Measurements from ENCODE around the gene HTR3D.
"Not testable (repeated sequence)": the region's sequence is repeated elsewhere in the genome, so short reads cannot be mapped to it uniquely, and the experiment has no call there.

Gene HTR3D

DNA sequence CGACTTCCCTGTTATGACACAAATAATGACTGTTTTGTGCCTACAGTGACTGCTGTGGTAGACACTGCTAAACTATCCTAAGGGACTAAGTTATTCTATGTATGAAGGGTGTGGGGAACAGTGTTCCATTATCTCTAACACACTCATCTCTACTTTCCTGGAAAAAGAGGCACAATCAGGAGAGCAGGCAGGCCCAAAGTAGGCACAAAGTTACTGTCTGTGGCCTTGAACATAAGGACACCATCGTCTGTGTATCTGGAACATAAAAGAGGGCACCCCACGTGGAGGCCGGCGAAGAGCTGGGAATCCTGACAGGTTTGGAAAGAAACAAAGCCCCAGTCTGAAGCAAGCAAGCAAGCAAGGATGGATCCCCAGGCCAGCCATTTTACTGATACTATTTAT is 15.4 kb upstream of the HTR3D start:
- DNase-seq = peak in 1 of 51 donors; percentile 0

DNA sequence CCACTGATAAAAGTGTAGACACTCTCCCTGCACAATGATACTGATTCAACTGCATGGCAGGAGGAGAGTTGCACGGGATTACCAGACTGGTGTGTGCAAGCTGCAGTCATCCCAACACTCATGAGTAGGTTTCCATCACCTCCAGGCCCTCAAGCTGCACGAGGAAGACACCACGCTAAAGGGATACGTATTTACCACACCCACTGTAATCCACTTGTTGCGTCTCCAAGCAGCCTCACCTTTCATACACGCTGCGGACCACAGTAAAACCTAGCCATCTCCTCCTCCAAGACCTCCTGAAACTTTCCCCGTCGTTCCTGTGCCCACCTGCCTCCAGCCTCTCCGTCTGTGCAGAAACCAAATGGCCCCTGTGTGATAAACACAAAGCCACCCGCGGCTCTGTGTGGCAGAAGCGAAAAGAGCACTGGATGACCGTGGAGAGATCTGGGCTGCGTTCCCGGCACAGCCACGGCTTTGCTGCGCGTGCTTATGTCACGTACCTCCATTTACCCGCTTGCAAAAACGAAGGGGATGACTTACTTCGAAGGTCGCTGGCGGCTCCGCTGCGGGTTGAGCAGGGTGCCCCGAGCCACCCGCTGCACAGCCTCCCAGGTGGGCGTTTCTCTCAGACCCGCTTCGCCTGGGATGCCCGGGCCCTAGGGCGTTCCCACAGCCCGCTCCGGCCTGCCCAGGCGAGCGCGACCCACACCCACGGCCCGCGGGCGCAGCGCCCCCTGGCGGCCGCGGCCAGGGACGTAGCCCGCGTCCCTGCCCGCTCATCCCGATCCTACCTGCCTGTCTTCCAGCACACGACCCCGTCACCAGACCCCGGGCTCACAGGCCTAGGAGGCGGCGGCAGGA is 14.5 kb upstream of the HTR3D start:
- DNase-seq = peak in 47 of 51 donors; percentile 23 to 78 (median 55)

- peak; percentile 45 to 98 (median 91) for DNase-seq
Measured at GRCh38 chr3:184017672-184018423, 13.7 kb upstream of the HTR3D start, which contains the start of gene ABCC5. Gene ABCC5, minus strand, starts transcription at chr3:184017884. Its CDS starts 3,492 bp downstream, at chr3:184014392.

- no peak for DNase-seq
Measured at GRCh38 chr3:184018424-184018973, 13.0 kb upstream of the HTR3D start.

GRCh38 chr3:184022323-184022722 is 9.2 kb upstream of the HTR3D start:
- DNase-seq = no peak

- not testable (repeated sequence) for DNase-seq
Measured at GRCh38 chr3:184025256-184025655, 6.3 kb upstream of the HTR3D start.

DNA sequence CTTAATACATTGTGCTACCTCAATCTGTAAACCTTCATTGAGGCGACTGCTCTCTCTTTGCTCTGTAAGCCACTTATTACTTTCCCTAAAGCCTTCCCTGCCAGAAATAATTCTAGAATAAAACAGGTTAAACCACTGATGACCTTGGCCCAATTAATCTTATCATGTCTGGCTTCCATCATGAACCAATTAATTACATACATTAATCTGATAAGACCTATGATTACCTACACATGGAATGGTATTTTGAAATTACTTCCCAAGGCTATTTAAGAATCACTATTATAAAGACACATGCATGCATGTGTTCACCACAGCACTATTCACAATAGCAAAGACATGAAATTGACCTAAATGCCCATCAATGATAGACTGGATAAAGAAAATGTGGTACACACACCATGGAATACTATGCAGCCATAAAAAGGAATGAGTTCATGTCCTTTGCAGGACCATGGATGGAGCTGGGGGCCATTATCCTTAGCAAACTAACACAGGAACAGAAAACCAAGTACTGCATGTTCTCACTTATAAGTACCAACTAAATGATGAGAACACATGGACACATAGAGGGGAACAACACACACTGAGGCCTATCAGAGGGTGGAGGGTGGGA is 3.2 kb upstream of the HTR3D start:
- DNase-seq = not testable (repeated sequence)

GRCh38 chr3:184029443-184029842 is 2.1 kb upstream of the HTR3D start:
- no peak for DNase-seq

GRCh38 chr3:184030536-184030935 is 1.0 kb upstream of the HTR3D start:
- DNase-seq = no peak

- no peak for DNase-seq
Measured at GRCh38 chr3:184037816-184038215, 6.3 kb downstream of the HTR3D start.

GRCh38 chr3:184038307-184038706 is 6.8 kb downstream of the HTR3D start:
- DNase-seq = not testable (repeated sequence)

- peak in 1 of 51 donors; percentile 4 for DNase-seq
Measured at GRCh38 chr3:184039414-184039813, 7.9 kb downstream of the HTR3D start.

DNA sequence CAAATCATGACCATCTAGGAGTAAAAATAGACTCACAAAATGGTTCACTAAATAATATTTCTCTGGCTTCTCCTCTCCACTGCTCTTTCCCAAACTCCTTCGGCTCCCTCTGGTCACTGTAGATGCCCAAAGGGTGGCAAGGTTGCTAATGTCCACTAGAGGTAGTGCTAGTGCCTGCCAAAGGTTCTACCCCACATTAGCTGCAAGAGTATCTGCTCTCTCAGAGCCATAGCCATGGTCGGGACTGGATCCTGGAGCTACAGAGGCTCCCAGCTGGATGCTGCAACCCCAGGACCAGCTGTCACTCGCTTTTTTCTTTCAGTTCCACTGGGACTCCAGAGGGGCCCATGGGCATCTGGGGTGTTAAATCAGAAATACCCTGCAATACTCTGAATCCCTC is 8.5 kb downstream of the HTR3D start:
- DNase-seq = no peak

- peak in 1 of 51 donors; percentile 4 for DNase-seq
Measured at GRCh38 chr3:184042617-184043016, 11.1 kb downstream of the HTR3D start.

GRCh38 chr3:184045995-184046394 is 14.5 kb downstream of the HTR3D start:
- DNase-seq = no peak

DNA sequence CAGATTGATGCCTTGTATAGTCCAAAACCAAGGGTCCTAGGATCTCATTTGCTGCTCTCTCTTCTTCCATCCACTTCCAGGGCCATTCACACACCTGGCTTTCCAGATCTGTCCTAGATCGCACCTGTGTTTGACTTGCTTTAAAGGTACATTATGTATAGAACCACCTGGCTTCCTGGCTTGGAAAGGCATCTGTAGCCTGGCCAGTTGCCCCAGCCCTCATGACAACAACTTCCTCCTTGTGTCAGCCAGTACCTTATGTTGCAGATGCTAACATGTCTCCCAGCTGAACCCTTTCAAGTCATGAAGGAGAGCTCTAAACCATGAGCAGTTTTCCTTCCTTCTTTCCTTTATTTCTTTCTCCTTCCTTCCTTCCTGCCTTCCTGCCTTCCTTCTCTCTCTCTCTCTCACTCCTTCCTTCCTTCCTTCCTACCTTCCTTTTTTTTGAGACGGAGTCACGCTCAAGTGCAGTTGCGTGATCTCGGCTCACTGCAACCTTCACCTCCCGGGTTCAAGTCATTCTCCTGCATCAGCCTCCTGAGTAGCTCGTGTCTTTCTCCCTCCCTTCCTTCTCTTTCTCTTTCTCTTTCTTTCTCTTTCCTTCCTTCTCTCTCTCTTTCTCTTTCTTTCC is 18.8 kb downstream of the HTR3D start:
- no peak for DNase-seq

DNA sequence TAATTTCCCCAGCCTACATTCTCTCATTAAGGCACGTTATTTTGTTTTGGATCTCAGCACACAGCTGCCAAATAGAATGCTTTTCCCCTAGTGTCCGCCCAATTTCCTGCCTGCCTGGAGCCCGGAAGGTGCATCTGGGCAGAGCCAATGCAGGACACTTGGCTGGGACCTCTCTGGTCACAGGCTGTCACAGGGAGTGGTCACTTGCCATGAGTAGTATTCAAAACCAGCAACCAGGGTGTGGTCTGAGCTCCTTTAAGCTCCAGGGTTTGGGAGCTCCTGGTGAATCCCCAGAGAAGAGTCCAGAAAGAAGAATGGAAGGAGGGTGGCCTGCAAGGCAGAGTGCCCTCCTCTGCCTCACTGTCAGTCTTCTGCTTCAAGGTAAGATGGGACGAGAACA is 21.2 kb downstream of the HTR3D start, which contains the start of gene HTR3C:
HTR3C (plus strand) TSS at position 281 of the 400 bp plus-strand sequence; CDS start at position 315, 34 bp downstream.
- DNase-seq = no peak

GRCh38 chr3:184058029-184058428 is 26.5 kb downstream of the HTR3D start:
- DNase-seq = no peak

- no peak for DNase-seq
Measured at GRCh38 chr3:184059424-184059823, 27.9 kb downstream of the HTR3D start.

DNA sequence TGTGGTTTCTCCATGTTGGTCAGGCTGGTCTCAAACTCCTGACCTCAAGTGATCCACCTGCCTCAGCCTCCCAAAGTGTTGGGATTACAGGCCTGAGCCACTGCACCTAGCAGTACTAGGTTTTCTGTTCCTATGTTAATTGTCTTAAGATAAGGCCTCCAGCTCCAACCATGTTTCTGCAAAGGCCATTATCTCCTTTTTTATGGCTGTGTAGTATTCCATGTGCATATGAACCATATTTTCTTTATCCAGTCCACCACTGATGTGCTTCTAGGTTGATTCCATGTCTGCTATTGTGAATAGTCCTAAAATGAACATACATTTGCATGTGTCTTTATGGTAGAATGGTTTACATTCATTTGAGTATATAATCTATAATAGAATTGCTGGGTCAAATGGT is 31.1 kb downstream of the HTR3D start:
- no peak for DNase-seq

DNA sequence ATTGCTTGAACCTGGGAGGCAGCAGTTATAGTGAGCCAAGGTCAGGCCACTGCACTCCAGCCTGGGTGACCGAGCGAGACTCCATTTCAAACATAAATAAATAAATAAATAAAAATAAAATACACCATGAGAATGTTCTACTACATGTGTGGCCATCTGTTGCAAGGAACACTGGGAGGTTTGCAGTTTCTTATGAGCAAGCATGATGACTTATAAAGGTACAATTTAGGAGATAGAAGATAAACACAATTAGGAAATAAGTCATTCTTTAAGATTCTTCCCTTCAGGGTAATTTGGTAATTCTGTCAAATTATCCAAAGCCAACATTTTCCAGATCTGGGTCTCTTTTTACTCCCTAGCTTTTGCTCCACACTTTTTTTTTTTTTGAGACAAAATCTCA is 34.7 kb downstream of the HTR3D start:
- DNase-seq = no peak
